H9 (cell line): ENCODE results near the gene DCHS1. TPM values are rescaled to one million over a fixed set of nuclear protein-coding genes. Genes with fewer than 3 reads are reported as not detected.

Experiments used
- DNase-seq: peaks from one replicate; pipeline ENCODE4 v3.0.0-alpha.2; 2017
- H2AFZ ChIP-seq: one replicate; pipeline ENCODE4 v1.6.1; 2013; ENCODE audit warnings: mild to moderate bottlenecking, low read length, control low read depth, moderate library complexity
- H2AK5ac ChIP-seq: 2 replicates; pipeline ENCODE4 v1.6.1; 2013; ENCODE audit warnings: low read length, control low read depth, mixed read lengths; ENCODE audit not compliant: insufficient read length
- H2BK120ac ChIP-seq: one replicate; pipeline ENCODE4 v1.6.1; 2013; ENCODE audit warnings: low read depth, mild to moderate bottlenecking, low read length, control low read depth, inconsistent platforms; ENCODE audit not compliant: poor library complexity, severe bottlenecking
- H2BK12ac ChIP-seq: 2 replicates; pipeline ENCODE4 v1.6.1; 2013; ENCODE audit warnings: low read length, control low read depth, mixed read lengths, low read depth; ENCODE audit not compliant: insufficient read length
- H2BK15ac ChIP-seq: 2 replicates; pipeline ENCODE4 v1.6.1; 2013; ENCODE audit warnings: low read depth, low read length, control low read depth
- H2BK20ac ChIP-seq: one replicate; pipeline ENCODE4 v1.6.1; 2013; ENCODE audit warnings: low read depth, mild to moderate bottlenecking, low read length, control low read depth, inconsistent platforms; ENCODE audit not compliant: poor library complexity, severe bottlenecking
- H2BK5ac ChIP-seq: 2 replicates; pipeline ENCODE4 v1.6.1; 2013; ENCODE audit warnings: low read length, control low read depth, mixed read lengths; ENCODE audit not compliant: insufficient read length
- H3K14ac ChIP-seq: 2 replicates; pipeline ENCODE4 v1.6.1; 2013; ENCODE audit warnings: low read length, control low read depth; ENCODE audit not compliant: insufficient read depth
- H3K18ac ChIP-seq: 2 replicates; pipeline ENCODE4 v1.6.1; 2013; ENCODE audit warnings: low read depth, mild to moderate bottlenecking, mixed read lengths, low read length, control low read depth; ENCODE audit not compliant: insufficient read length
- H3K23ac ChIP-seq: 2 replicates; pipeline ENCODE4 v1.6.1; 2013; ENCODE audit warnings: low read length, control low read depth, mixed read lengths, low read depth; ENCODE audit not compliant: insufficient read length
- H3K23me2 ChIP-seq: 2 replicates; pipeline ENCODE4 v1.6.1; 2013; ENCODE audit warnings: low read depth, mild to moderate bottlenecking, mixed read lengths, low read length, control low read depth; ENCODE audit not compliant: insufficient read length, poor library complexity, severe bottlenecking
- H3K27ac ChIP-seq: 2 replicates; pipeline ENCODE4 v1.5.1; 2013; ENCODE audit warnings: low read length, control low read depth, mixed read lengths, low read depth; ENCODE audit not compliant: insufficient read length
- H3K27me3 ChIP-seq: 2 replicates; pipeline ENCODE4 v1.6.1; 2013; ENCODE audit warnings: low read length, control low read depth, inconsistent platforms; ENCODE audit not compliant: insufficient read depth
- H3K4ac ChIP-seq: 2 replicates; pipeline ENCODE4 v1.6.1; 2013; ENCODE audit warnings: low read depth, mild to moderate bottlenecking, control low read depth, inconsistent platforms, low read length, moderate library complexity
- H3K4me1 ChIP-seq: 2 replicates; pipeline ENCODE4 v1.6.1; 2013; ENCODE audit warnings: low read length, control low read depth, inconsistent platforms; ENCODE audit not compliant: insufficient read depth
- H3K4me2 ChIP-seq: 2 replicates; pipeline ENCODE4 v1.6.1; 2013; ENCODE audit warnings: low read length, control low read depth, mixed read lengths; ENCODE audit not compliant: insufficient read length, insufficient read depth
- H3K56ac ChIP-seq: 2 replicates; pipeline ENCODE4 v1.6.1; 2013; ENCODE audit warnings: low read depth, mild to moderate bottlenecking, mixed read lengths, low read length, control low read depth; ENCODE audit not compliant: insufficient read length
- H3K79me1 ChIP-seq: 2 replicates; pipeline ENCODE4 v1.6.1; 2013; ENCODE audit warnings: low read depth, mild to moderate bottlenecking, moderate library complexity, low read length, control low read depth, inconsistent platforms; ENCODE audit not compliant: insufficient read depth, poor library complexity, severe bottlenecking
- H3K79me2 ChIP-seq: 2 replicates; pipeline ENCODE4 v1.6.1; 2013; ENCODE audit warnings: low read length, control low read depth, inconsistent platforms; ENCODE audit not compliant: insufficient read depth
- H3K9ac ChIP-seq: 2 replicates; pipeline ENCODE4 v1.6.1; 2013; ENCODE audit warnings: low read length, control low read depth, mixed read lengths; ENCODE audit not compliant: insufficient read length; ENCODE audit errors: extremely low read depth
- H3K9me3 ChIP-seq: one replicate; pipeline ENCODE4 v1.6.1; 2013; ENCODE audit warnings: low read depth, low read length, inconsistent platforms; ENCODE audit not compliant: control insufficient read depth
- H3T11ph ChIP-seq: one replicate; pipeline ENCODE4 v1.6.1; 2013; ENCODE audit warnings: mild to moderate bottlenecking, low read length, control low read depth, inconsistent platforms
- H4K20me1 ChIP-seq: one replicate; pipeline ENCODE4 v1.6.1; 2013; ENCODE audit not compliant: control insufficient read depth, insufficient read length, insufficient read depth
- H4K5ac ChIP-seq: 2 replicates; pipeline ENCODE4 v1.6.1; 2013; ENCODE audit warnings: low read depth, mild to moderate bottlenecking, mixed read lengths, low read length, control low read depth; ENCODE audit not compliant: insufficient read length
- H4K8ac ChIP-seq: replicated peaks from 2 replicates; pipeline ENCODE4 v1.6.1; 2013; ENCODE audit warnings: low read length, control low read depth, mixed read lengths, low read depth; ENCODE audit not compliant: insufficient read length
- H4K91ac ChIP-seq: 2 replicates; pipeline ENCODE4 v1.6.1; 2013; ENCODE audit warnings: low read depth, mild to moderate bottlenecking, moderate library complexity, mixed read lengths, low read length, control low read depth; ENCODE audit not compliant: insufficient read length
- H3K27ac Mint-ChIP-seq, 3 experiments: 2 replicates in 2 of 3; 3 replicates in 1 of 3; pipeline ENCODE4 v1.8.0; 2020 to 2021; ENCODE audit warnings: mixed read lengths in 3 of 3, mild to moderate bottlenecking in 1 of 3, moderate library complexity in 1 of 3
- H3K27me3 Mint-ChIP-seq: 2 replicates; pipeline ENCODE4 v1.8.0; 2021; ENCODE audit warnings: low read depth, mild to moderate bottlenecking, moderate library complexity, mixed read lengths
- H3K36me3 Mint-ChIP-seq, 3 experiments: 2 replicates in 2 of 3; 3 replicates in 1 of 3; pipeline ENCODE4 v1.8.0; 2020 to 2021; ENCODE audit warnings: low read depth in 3 of 3, mixed read lengths in 3 of 3; ENCODE audit not compliant: insufficient read depth in 1 of 3
- H3K4me1 Mint-ChIP-seq, 2 experiments: 2 replicates each; pipeline ENCODE4 v1.8.0; 2020; ENCODE audit warnings: mixed read lengths in 2 of 2
- H3K4me3 Mint-ChIP-seq, 2 experiments: 2 replicates in 1 of 2; 3 replicates in 1 of 2; pipeline ENCODE4 v1.8.0; 2020 to 2021; ENCODE audit warnings: mild to moderate bottlenecking in 2 of 2, mixed read lengths in 2 of 2, moderate library complexity in 1 of 2
- H3K9me3 Mint-ChIP-seq, 2 experiments: 2 replicates in 1 of 2; 3 replicates in 1 of 2; pipeline ENCODE4 v1.8.0; 2020; ENCODE audit warnings: mild to moderate bottlenecking in 2 of 2, mixed read lengths in 2 of 2, moderate library complexity in 1 of 2
- WGBS: extraction: QIAGEN DNeasy Blood & Tissue Kit; methylation state at CpG from one replicate; pipeline ENCODE4 v1.1.7; 2013; ENCODE audit warnings: missing lambda C conversion rate, low lambda C conversion rate, mixed read lengths; ENCODE audit not compliant: insufficient read length; ENCODE audit errors: extremely low coverage; 5-methylcytosine and 5-hydroxymethylcytosine counted together
- total RNA-seq: library from RNA; stranded (reverse); gene quantifications from 2 replicates; pipeline ENCODE4 v1.2.1, GENCODE V29; 2021
- TF ChIP-seq, protein P1 (sequence below): fragments of 200-600 bp; sonication (generic); conservative IDR thresholded peaks from 3 replicates; pipeline ENCODE4 v1.8.0; 2021; ENCODE audit warnings: antibody characterized with exemption, mild to moderate bottlenecking

The DCHS1 gene
- total RNA-seq, 1 experiment from 2014 or later: 12.5 TPM

GRCh38 chr11:6653656-6654055 is 2.0 kb downstream of the DCHS1 start:
- peaks cover 10 to 11% of the 10 kb centered on the region in 2 experiments for H3K4me1 Mint-ChIP-seq
- Histone ChIP-seq H3K79me1 (no peaks in the 10 kb centered on the region), H3K23ac (no peak overlapping the region), H4K91ac (no peak overlapping the region), H3K14ac (no peak overlapping the region), H2BK5ac (no peak overlapping the region), H3K4ac (no peak overlapping the region), H3K9ac (no peak overlapping the region), H2BK20ac (no peak overlapping the region), H4K5ac (no peak overlapping the region), H3K27ac (no peak overlapping the region), H4K20me1 (no peaks in the 10 kb centered on the region), H3T11ph (no peak overlapping the region), H3K56ac (no peak overlapping the region), H2BK120ac (no peak overlapping the region), H2AFZ (no peak overlapping the region), H3K27me3 (peaks cover 23% of the 10 kb centered on the region; the same call in 1 of the 2 replicates), H3K9me3 (no peaks in the 10 kb centered on the region), H3K4me2 (no peak overlapping the region), H3K23me2 (peaks cover 7% of the 10 kb centered on the region), H2BK15ac (no peak overlapping the region), H2AK5ac (no peak overlapping the region), H2BK12ac (no peak overlapping the region), H3K79me2 (no peaks in the 10 kb centered on the region), H3K18ac (no peak overlapping the region), H4K8ac (no peak overlapping the region), H3K4me1 (peaks cover 1% of the 10 kb centered on the region; the same call in 1 of the 2 replicates)
- H3K36me3 Mint-ChIP-seq: no peaks in the 10 kb centered on the region
- H3K4me3 Mint-ChIP-seq: no peak overlapping the region
- DNase-seq: no peak
- H3K27me3 Mint-ChIP-seq: peaks cover 21% of the 10 kb centered on the region
- 100% methylated on average over 1 of the region's 2 CpGs for WGBS
- no peaks in the 10 kb centered on the region for H3K9me3 Mint-ChIP-seq
- TF ChIP-seq, protein P1, sequence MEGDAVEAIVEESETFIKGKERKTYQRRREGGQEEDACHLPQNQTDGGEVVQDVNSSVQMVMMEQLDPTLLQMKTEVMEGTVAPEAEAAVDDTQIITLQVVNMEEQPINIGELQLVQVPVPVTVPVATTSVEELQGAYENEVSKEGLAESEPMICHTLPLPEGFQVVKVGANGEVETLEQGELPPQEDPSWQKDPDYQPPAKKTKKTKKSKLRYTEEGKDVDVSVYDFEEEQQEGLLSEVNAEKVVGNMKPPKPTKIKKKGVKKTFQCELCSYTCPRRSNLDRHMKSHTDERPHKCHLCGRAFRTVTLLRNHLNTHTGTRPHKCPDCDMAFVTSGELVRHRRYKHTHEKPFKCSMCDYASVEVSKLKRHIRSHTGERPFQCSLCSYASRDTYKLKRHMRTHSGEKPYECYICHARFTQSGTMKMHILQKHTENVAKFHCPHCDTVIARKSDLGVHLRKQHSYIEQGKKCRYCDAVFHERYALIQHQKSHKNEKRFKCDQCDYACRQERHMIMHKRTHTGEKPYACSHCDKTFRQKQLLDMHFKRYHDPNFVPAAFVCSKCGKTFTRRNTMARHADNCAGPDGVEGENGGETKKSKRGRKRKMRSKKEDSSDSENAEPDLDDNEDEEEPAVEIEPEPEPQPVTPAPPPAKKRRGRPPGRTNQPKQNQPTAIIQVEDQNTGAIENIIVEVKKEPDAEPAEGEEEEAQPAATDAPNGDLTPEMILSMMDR: no peak
- no peak overlapping the region for H3K27ac Mint-ChIP-seq
